H1 (cell line): Measurements from ENCODE around the gene C2CD3. TPM values are rescaled to one million over a fixed set of nuclear protein-coding genes. Genes with fewer than 3 reads are reported as not detected.

Experiments
- CTCF ChIA-PET: fragments of 300-600 bp; sonication (Branson Sonifier 250); formaldehyde crosslinking; loops from one replicate; lab custom pipeline; 2021; ENCODE audit not compliant: partially characterized antibody; lab: Charles Lee
- POLR2A ChIA-PET: fragments of 300-600 bp; sonication (Branson Sonifier 250); formaldehyde crosslinking; loops from one replicate; lab custom pipeline; 2021; ENCODE audit warnings: inconsistent platforms; ENCODE audit not compliant: partially characterized antibody; lab: Charles Lee
- DNase-seq, 2 experiments: peaks; one replicate each; pipeline versions ENCODE4 v3.0.0 to v3.0.0-alpha.2; 2010 to 2022; ENCODE audit warnings: low spot score in 2 of 2, low read depth in 1 of 2, mixed read lengths in 1 of 2
- FAIRE-seq: peaks from 2 replicates; lab custom pipeline; 2011; peaks lifted over from hg19 to GRCh38; lab: Jason Lieb, UNC
- H2AFZ ChIP-seq: 2 replicates; pipeline ENCODE4 v1.8.1; 2012; ENCODE audit warnings: low read length, inconsistent platforms
- H2AK5ac ChIP-seq: 2 replicates; pipeline ENCODE4 v1.6.1; 2013; ENCODE audit warnings: low read depth, low read length
- H2BK120ac ChIP-seq: replicated peaks from 2 replicates; pipeline ENCODE3; 2013; ENCODE audit warnings: low read depth, low read length, inconsistent platforms
- H2BK12ac ChIP-seq: 2 replicates; pipeline ENCODE4 v1.6.1; 2013; ENCODE audit warnings: low read depth, low read length
- H2BK15ac ChIP-seq: 2 replicates; pipeline ENCODE4 v1.6.1; 2013; ENCODE audit warnings: low read length
- H2BK20ac ChIP-seq: 2 replicates; pipeline ENCODE4 v1.6.1; 2013; ENCODE audit warnings: low read length
- H2BK5ac ChIP-seq: 2 replicates; pipeline ENCODE4 v1.6.1; 2013; ENCODE audit warnings: low read depth, low read length
- H3K14ac ChIP-seq: 2 replicates; pipeline ENCODE4 v1.6.1; 2013; ENCODE audit warnings: inconsistent platforms; ENCODE audit not compliant: insufficient read length
- H3K18ac ChIP-seq: 2 replicates; pipeline ENCODE4 v1.6.1; 2013; ENCODE audit warnings: low read length; ENCODE audit errors: extremely low read depth
- H3K23ac ChIP-seq: 2 replicates; pipeline ENCODE4 v1.6.1; 2013; ENCODE audit warnings: inconsistent platforms; ENCODE audit not compliant: insufficient read length
- H3K23me2 ChIP-seq: 2 replicates; pipeline ENCODE4 v1.6.1; 2013; ENCODE audit warnings: low read depth, low read length
- H3K27ac ChIP-seq: 2 replicates; pipeline ENCODE4 v1.6.1; 2011; ENCODE audit warnings: low read depth, low read length, inconsistent platforms
- H3K27me3 ChIP-seq, 4 experiments: replicated peaks in 1 of 4; 1 replicate in 1 of 4; 2 replicates in 3 of 4; pipeline versions ENCODE4 v1.6.1 to v1.8.1; 2011 to 2013; ENCODE audit warnings: low read length in 3 of 4, mild to moderate bottlenecking in 3 of 4, inconsistent platforms in 2 of 4, mixed read lengths in 2 of 4, moderate library complexity in 1 of 4; ENCODE audit not compliant: control insufficient read depth in 3 of 4, insufficient read depth in 3 of 4; ENCODE audit errors: extremely low read depth in 1 of 4
- H3K36me3 ChIP-seq, 4 experiments: 2 replicates each; pipeline versions ENCODE4 v1.6.1 to v1.8.1; 2011 to 2013; ENCODE audit warnings: mild to moderate bottlenecking in 4 of 4, low read length in 3 of 4, moderate library complexity in 2 of 4, control low read depth in 1 of 4, inconsistent platforms in 1 of 4; ENCODE audit not compliant: insufficient read depth in 4 of 4, control insufficient read depth in 2 of 4
- H3K4ac ChIP-seq: replicated peaks from 2 replicates; pipeline ENCODE3; 2013; ENCODE audit warnings: low read length, low read depth, mixed read lengths, inconsistent platforms; ENCODE audit not compliant: insufficient read length
- H3K4me1 ChIP-seq, 4 experiments: replicated peaks in 1 of 4; 1 replicate in 1 of 4; 2 replicates in 3 of 4; pipeline versions ENCODE4 v1.6.1 to v1.8.1; 2011 to 2013; ENCODE audit warnings: low read length in 3 of 4, inconsistent platforms in 2 of 4, mixed read lengths in 1 of 4; ENCODE audit not compliant: insufficient read depth in 4 of 4, control insufficient read depth in 3 of 4
- H3K4me2 ChIP-seq, 2 experiments: 2 replicates each; pipeline versions ENCODE4 v1.6.1 to v1.8.1; 2011 to 2013; ENCODE audit warnings: low read depth in 2 of 2, low read length in 2 of 2, control low read depth in 1 of 2, inconsistent platforms in 1 of 2, mild to moderate bottlenecking in 1 of 2; ENCODE audit not compliant: insufficient read depth in 1 of 2
- H3K4me3 ChIP-seq, 4 experiments: fragments of 200-600, 300-600 bp in 1 of 4; sonication (generic), shearing (Covaris generic), sonication (Bioruptor Twin) in 1 of 4; 2 replicates each; pipeline versions ENCODE4 v1.5.1 to v1.8.1; 2011 to 2016; ENCODE audit warnings: low read length in 4 of 4, low read depth in 3 of 4, control low read depth in 2 of 4, inconsistent platforms in 2 of 4, mild to moderate bottlenecking in 2 of 4, mixed read lengths in 1 of 4, moderate library complexity in 1 of 4; ENCODE audit not compliant: insufficient read depth in 2 of 4; ENCODE audit errors: extremely low read depth in 1 of 4
- H3K56ac ChIP-seq: replicated peaks from 2 replicates; pipeline ENCODE3; 2013; ENCODE audit warnings: low read depth, mild to moderate bottlenecking, mixed read lengths, low read length, inconsistent platforms; ENCODE audit not compliant: insufficient read length
- H3K79me1 ChIP-seq: 2 replicates; pipeline ENCODE4 v1.6.1; 2013; ENCODE audit warnings: low read depth, low read length, control low read depth
- H3K79me2 ChIP-seq, 2 experiments: 2 replicates each; pipeline versions ENCODE4 v1.6.1 to v1.8.1; 2012 to 2013; ENCODE audit warnings: low read length in 2 of 2, mild to moderate bottlenecking in 2 of 2, inconsistent platforms in 1 of 2; ENCODE audit not compliant: insufficient read depth in 2 of 2, control insufficient read depth in 1 of 2
- H3K9ac ChIP-seq, 4 experiments: replicated peaks in 1 of 4; 1 replicate in 1 of 4; 2 replicates in 3 of 4; pipeline versions ENCODE4 v1.6.1 to v1.8.1; 2011 to 2013; ENCODE audit warnings: low read depth in 3 of 4, low read length in 3 of 4, control low read depth in 2 of 4, mild to moderate bottlenecking in 2 of 4, moderate library complexity in 2 of 4, inconsistent platforms in 1 of 4; ENCODE audit errors: extremely low read depth in 1 of 4
- H3K9me3 ChIP-seq, 2 experiments: 2 replicates each; pipeline versions ENCODE4 v1.6.1 to v1.8.1; 2012 to 2013; ENCODE audit warnings: mild to moderate bottlenecking in 2 of 2, moderate library complexity in 2 of 2, control low read depth in 1 of 2, inconsistent platforms in 1 of 2, low read depth in 1 of 2, low read length in 1 of 2, mixed read lengths in 1 of 2; ENCODE audit not compliant: insufficient read depth in 2 of 2
- H4K20me1 ChIP-seq, 2 experiments: replicated peaks in 1 of 2; 2 replicates each; pipeline versions ENCODE3 to v1.8.1; 2011 to 2013; ENCODE audit warnings: inconsistent platforms in 2 of 2, low read length in 2 of 2, mild to moderate bottlenecking in 1 of 2; ENCODE audit not compliant: insufficient read depth in 2 of 2, control insufficient read depth in 1 of 2
- H4K5ac ChIP-seq: 2 replicates; pipeline ENCODE4 v1.6.1; 2013; ENCODE audit warnings: low read length, low read depth, mixed read lengths, inconsistent platforms; ENCODE audit not compliant: insufficient read length
- H4K8ac ChIP-seq: 2 replicates; pipeline ENCODE4 v1.8.0; 2013; ENCODE audit warnings: mild to moderate bottlenecking, moderate library complexity, low read length, inconsistent platforms; ENCODE audit not compliant: insufficient read depth; ENCODE audit errors: extremely low read depth
- H4K91ac ChIP-seq: replicated peaks from 2 replicates; pipeline ENCODE3; 2013; ENCODE audit warnings: low read length, mixed read lengths, inconsistent platforms; ENCODE audit not compliant: insufficient read length
- EZH2 ChIP-seq: fragments of 200-600 bp; sonication (generic); IDR thresholded peaks from 2 replicates; pipeline ENCODE4 v1.7.1; 2012; ENCODE audit warnings: low read depth, mild to moderate bottlenecking, moderate library complexity, low read length, inconsistent platforms; ENCODE audit not compliant: severe bottlenecking
- JUN ChIP-seq: IDR thresholded peaks from 2 replicates; pipeline ENCODE4 v1.6.1; 2011; ENCODE audit warnings: low read depth, mild to moderate bottlenecking, improper control_type of control experiment, low read length
- RXRA ChIP-seq: IDR thresholded peaks from 2 replicates; pipeline ENCODE4 v1.6.1; 2011; ENCODE audit warnings: low read depth, mild to moderate bottlenecking, low read length, moderate library complexity; ENCODE audit not compliant: insufficient read depth
- TAF7 ChIP-seq: optimal IDR thresholded peaks from 2 replicates; pipeline ENCODE3; 2011; ENCODE audit warnings: low read depth, mild to moderate bottlenecking, inconsistent platforms, low read length, moderate library complexity, borderline replicate concordance
- ZNF274 ChIP-seq: IDR thresholded peaks from 2 replicates; pipeline ENCODE4 v1.7.0; 2012; ENCODE audit warnings: low read length, borderline replicate concordance; ENCODE audit errors: extremely low read depth
- WGBS, 2 experiments: shearing (Covaris generic) in 1 of 2; methylation state at CpG; one replicate each; pipeline versions ENCODE4 v1.1.6 to v1.1.7; 2013 to 2015; ENCODE audit warnings: low lambda C conversion rate in 2 of 2, mixed read lengths in 2 of 2, inconsistent platforms in 1 of 2, low coverage in 1 of 2, missing lambda C conversion rate in 1 of 2; ENCODE audit not compliant: insufficient replicate concordance in 2 of 2, insufficient coverage in 1 of 2, insufficient read length in 1 of 2; ENCODE audit errors: extremely low coverage in 1 of 2, missing lambda C conversion rate in 1 of 2; 5-methylcytosine and 5-hydroxymethylcytosine counted together
- polyA plus RNA-seq, 7 experiments: library from polyadenylated mRNA; depleted of rRNA in 3 of 7; stranded (reverse) in 5 of 7; unstranded in 2 of 7; fragments of >200 nt in 5 of 7; fragments of 200-250 nt in 2 of 7; gene quantifications; 1 replicate in 5 of 7; 2 replicates in 1 of 7; 4 replicates in 1 of 7; pipeline versions ENCODE4 v1.2.1 to v1.2.3, GENCODE V29; 2011 to 2013; ENCODE audit warnings: missing spikeins in 2 of 7, mixed read lengths in 2 of 7
- total RNA-seq: library from RNA; stranded (reverse); fragmentation: NEBNext Ultra II Directional; extraction: Animal tissue kit (Norgen Biotek cat#: 25700); gene quantifications from 2 replicates; pipeline ENCODE4 v1.2.1, GENCODE V29; 2021

The C2CD3 gene
- total and polyA plus RNA-seq, 2 of the 8 experiments (the other 6 are each of a cell fraction or from before 2014, with no cell fraction given), result 11.0 to 29.1 TPM

- Histone ChIP-seq H3K4ac (no peak overlapping the region), H2BK20ac (no peak overlapping the region), H3K36me3 (peaks cover 0 to 13% (median under 1%) of the 10 kb centered on the region in 4 experiments; a peak in 4 of 8 replicates), H4K20me1 (no peaks in the 10 kb centered on the region), H3K9me3 (no peaks in the 10 kb centered on the region), H4K8ac (no peak overlapping the region), H3K9ac (no peak overlapping the region), H3K56ac (no peak overlapping the region), H3K79me1 (no peaks in the 10 kb centered on the region), H3K27ac (no peak overlapping the region), H2BK15ac (no peak overlapping the region), H3K23ac (no peak overlapping the region), H4K5ac (no peak overlapping the region), H3K23me2 (no peaks in the 10 kb centered on the region), H3K4me1 (peaks cover 0 to 2% (median 0%) of the 10 kb centered on the region in 4 experiments; a peak in 2 of 7 replicates), H2BK120ac (no peak overlapping the region), H3K14ac (no peak overlapping the region), H3K79me2 (no peaks in the 10 kb centered on the region), H2AFZ (no peak overlapping the region), H3K27me3 (no peaks in the 10 kb centered on the region), H3K4me2 (no peak overlapping the region), H3K4me3 (no peak overlapping the region), H4K91ac (no peak overlapping the region), H2BK5ac (no peak overlapping the region), H3K18ac (no peak overlapping the region), H2BK12ac (no peak overlapping the region), H2AK5ac (no peak overlapping the region)
- no peak for FAIRE-seq
- no peak for TF ChIP-seq EZH2
- no peak for TF ChIP-seq JUN
- no peak for TF ChIP-seq ZNF274
- no peak for TF ChIP-seq TAF7
- no peak for TF ChIP-seq RXRA
- ChIA-PET POLR2A (no interaction called here), CTCF (no interaction called here)
- DNase-seq, result no peak
- WGBS, 2 experiments, result 87% methylated on average over 1 of the region's 1 CpG; no CpG with 5 or more reads in 1 of the 2 experiments
Observed at GRCh38 chr11:74206746-74207145, 35.9 kb upstream of the C2CD3 start.
